GM19025 (cell line): Measurements from ENCODE around the gene GXYLT1.
"Not testable (repeated sequence)": the region's sequence is repeated elsewhere in the genome, so short reads cannot be mapped to it uniquely, and the experiment has no call there.

ENCODE experiments used
- ATAC-seq: cut with Tn5 transposase; IDR thresholded peaks from one replicate; pipeline ENCODE4 v1.9.1; 2021; ENCODE audit warnings: mild to moderate bottlenecking, low read depth, moderate library complexity; ENCODE audit not compliant: unreplicated experiment

Gene GXYLT1, protein sequence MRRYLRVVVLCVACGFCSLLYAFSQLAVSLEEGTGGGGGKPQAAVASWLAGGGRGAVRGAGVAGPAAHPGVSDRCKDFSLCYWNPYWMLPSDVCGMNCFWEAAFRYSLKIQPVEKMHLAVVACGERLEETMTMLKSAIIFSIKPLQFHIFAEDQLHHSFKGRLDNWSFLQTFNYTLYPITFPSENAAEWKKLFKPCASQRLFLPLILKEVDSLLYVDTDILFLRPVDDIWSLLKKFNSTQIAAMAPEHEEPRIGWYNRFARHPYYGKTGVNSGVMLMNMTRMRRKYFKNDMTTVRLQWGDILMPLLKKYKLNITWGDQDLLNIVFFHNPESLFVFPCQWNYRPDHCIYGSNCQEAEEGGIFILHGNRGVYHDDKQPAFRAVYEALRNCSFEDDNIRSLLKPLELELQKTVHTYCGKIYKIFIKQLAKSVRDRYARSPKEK

GRCh38 chr12:42144408-42145196 is at the start of gene GXYLT1:
Gene GXYLT1, minus strand, starts transcription at chr12:42144874. Its CDS starts 228 bp downstream, at chr12:42144646.
- peak; percentile 94 for ATAC-seq

DNA sequence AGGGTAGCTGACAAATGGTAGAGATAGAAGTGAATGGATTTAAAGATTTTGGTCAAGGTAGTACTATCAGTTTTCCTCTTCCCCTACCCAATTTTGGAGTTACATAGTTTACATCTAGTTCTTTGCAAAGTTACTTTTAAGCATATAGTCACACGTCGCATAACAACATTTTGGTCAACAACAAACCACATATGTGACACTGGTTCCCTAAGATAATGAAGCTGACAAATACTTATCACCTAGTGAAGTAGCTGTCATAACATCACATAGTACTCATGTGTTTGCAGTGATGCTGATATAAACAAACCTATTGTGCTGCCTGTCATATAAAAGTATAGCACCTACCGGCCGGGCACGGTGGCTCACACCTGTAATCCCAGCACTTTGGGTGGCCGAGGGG is 48.0 kb upstream of the GXYLT1 start:
- no peak for ATAC-seq

GRCh38 chr12:42192258-42192657 is 47.6 kb upstream of the GXYLT1 start:
- no peak for ATAC-seq

DNA sequence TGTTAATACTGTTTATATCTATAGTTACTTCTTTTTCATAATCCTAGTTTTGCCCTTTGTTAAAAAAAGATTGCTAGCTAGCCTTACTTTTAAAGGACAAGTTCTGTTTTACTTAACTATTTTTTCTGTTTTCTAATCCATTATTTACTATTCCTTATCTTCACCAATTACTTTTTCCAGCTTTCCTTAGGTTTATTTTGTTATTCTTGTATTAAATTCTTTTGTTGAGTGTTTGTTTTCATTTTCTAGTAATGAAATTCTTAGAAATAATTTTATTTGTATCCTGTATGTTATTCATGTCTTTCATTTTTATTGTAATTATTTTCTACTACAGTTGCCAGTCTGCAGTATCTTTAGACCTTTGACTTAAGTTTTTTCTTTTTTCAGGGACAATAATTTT is 45.7 kb upstream of the GXYLT1 start:
- ATAC-seq, result no peak

- not testable (repeated sequence) for ATAC-seq
Observed at GRCh38 chr12:42188275-42188674, 43.6 kb upstream of the GXYLT1 start.

- ATAC-seq, result no peak
Observed at GRCh38 chr12:42187799-42188198, 43.1 kb upstream of the GXYLT1 start.

GRCh38 chr12:42186793-42187192 is 42.1 kb upstream of the GXYLT1 start:
- no peak for ATAC-seq

DNA sequence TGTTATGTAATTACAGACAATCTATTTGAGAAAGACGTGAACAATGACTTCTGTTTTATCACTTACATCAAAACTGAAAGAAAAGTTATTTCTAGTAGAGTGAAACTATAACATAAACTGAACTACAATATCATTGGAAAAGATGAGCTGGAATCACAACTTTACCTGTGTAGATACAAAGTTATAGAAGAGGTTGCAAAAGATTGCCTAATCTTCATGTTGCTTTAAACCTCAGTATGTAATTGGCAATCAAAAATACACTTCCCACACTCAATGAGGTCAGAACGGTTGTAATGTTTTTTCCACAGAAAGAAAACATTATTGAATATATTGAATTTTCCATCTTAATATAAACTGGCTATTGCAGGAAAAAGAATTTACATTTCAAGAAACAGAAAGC is 37.7 kb upstream of the GXYLT1 start:
- ATAC-seq, result no peak

GRCh38 chr12:42180990-42181596 is 36.4 kb upstream of the GXYLT1 start:
- ATAC-seq, result no peak

GRCh38 chr12:42178101-42178500 is 33.4 kb upstream of the GXYLT1 start:
- no peak for ATAC-seq

DNA sequence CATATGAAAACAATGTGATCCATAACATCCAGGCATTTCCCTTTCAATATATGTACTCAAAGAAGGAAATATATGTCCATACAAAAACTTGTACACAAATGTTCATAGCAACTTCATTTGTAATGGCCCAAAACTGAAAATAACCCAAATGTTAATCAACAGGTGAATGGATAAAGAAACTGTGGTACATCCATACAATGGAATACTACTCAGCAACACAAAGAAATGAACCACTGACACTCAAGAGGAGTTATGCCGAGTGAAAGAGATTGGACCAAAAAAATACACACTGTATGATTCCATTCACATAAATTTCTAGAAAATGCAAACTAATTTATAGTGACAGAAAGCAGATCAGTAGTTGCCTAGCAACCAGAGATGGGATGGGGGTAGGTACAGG is 30.3 kb upstream of the GXYLT1 start:
- ATAC-seq, result no peak

DNA sequence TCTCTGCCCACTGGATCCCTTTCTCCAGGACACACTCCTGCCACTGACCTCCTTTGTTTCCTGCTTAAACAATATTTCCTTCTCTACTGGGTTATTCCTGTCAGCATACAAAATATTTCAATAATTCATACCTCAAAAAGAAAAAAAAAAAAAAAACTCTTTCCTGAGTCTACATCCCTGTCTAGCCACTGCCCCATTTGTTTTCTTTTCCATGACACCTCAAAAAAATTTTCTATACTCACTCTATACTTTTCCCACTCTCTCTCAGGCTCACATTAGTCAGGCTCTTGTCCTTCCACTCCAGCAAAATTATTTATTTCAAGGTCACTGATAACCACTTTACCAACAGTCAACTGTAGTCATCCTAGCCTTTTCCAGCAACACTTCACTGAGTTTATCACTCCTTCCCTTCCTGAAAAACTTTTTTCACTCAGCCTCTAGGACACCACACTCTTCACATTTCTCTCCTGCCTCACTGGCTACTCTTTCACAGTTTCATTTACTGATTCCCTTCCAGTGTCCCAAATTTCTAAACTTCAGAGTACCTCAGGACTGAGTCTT is 29.4 kb upstream of the GXYLT1 start:
- no peak for ATAC-seq

DNA sequence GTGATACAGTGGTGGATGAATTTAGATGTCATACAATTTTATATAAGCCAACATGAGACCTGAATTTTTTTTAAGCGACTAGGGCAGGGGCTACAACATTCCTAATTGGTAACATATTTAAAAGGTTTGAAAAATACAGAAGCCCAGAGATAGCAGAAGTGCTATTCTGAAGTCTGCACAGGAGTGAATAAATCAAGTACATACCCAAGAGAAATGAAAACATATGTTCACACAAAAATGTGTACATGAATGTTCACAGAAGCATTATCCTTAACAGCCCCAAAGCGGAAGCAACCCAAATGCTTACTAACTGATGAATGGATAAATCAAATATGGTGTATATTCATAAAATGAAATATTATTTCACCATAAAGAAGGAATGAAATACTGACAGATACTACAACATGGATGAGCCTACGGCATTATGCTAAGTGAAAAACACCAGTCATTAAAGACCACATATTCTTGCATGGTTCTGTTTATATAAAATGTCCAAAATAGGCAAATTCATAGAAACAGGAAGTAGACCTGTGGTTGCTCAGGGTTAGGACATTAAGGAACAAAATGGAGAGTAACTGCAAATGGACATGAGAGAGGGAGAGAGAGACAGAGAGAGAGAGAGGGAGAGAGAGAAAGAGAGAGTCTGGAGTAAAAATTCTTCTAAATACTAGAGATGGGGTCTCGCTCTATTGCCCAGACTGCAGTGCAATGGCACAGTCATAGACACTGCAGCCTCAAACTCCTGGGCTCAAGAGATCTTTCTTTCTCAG is 28.0 kb upstream of the GXYLT1 start:
- no peak for ATAC-seq

- no peak for ATAC-seq
Observed at GRCh38 chr12:42167711-42168110, 23.0 kb upstream of the GXYLT1 start.

DNA sequence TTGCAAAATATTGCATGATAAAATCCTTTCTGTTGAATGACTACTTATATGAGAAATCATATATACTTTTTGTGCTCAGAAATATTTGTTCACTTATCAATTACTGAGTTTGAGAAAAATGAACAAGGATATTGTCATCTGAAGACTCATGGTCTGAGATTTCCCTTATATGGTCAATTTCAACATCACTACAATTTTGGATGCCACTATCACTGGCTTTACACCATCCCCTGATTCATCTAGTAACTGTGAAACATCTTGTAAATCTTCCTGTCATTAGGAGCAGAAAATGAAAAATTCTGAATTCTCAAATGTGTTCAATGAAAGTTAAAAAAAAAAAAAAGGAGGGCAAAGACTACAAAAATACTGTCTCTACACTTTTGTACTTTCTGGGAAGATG is 21.8 kb upstream of the GXYLT1 start:
- no peak for ATAC-seq

- ATAC-seq, result no peak
Observed at GRCh38 chr12:42163913-42164312, 19.2 kb upstream of the GXYLT1 start.

DNA sequence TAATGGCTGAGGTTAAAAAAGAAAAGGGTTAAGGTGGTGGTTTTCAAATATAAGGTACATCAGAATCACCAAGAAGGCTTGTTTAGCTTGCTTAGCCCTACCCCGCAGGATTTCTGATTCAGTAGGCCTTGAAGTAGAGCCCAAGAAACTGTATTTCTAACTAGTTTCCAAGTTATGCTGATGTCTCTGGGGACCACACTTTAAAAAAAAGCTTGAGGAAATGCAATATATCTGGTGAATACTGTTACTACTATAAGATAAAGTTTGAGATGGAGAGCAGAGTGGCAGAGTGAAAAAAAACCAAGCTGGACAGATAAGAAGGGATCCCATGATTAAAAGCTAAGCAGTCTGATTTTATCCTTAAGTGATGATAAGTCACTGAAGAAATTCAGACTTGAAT is 18.3 kb upstream of the GXYLT1 start:
- no peak for ATAC-seq

- ATAC-seq, result no peak
Observed at GRCh38 chr12:42162193-42162592, 17.5 kb upstream of the GXYLT1 start.

DNA sequence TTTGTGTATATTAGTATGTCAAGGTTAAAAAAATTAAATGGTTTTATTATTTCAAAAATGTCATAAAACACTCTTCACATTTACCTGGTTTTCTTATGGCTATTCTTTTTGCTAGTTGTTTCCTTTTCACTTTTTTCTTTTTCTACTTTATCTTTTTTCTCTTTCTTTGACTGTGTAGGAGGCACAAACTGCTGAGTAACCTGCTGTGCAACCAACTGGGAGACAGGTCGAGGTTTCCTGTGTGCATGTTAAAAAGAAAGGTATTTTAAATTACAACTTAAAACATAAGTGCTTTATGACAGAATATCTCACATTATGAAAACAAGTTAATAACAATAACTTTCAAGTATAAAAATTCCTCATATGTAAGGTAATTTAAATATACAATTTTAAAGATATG is 16.9 kb upstream of the GXYLT1 start:
- no peak for ATAC-seq

DNA sequence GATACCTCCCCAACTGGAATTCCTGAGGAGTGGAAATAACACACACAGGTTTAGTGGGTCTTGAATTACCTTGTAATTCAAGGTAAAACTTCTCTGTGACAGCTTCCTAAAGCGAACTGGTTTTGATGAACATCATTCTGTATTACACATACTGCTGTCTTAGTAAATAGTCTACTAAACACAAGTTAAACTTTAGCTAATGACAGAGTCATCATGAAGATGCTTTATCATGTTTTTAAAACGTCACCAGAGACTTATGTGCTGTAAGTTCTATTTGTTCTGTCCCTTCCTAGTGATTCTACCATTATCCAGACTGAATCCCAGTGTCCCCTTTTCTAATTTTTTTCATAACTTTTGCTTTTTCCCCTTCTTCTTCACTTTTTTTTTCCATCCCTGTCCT is 11.6 kb upstream of the GXYLT1 start:
- ATAC-seq, result no peak
